ENCODE data around the gene SDK2.

SDK2 gene

DNA sequence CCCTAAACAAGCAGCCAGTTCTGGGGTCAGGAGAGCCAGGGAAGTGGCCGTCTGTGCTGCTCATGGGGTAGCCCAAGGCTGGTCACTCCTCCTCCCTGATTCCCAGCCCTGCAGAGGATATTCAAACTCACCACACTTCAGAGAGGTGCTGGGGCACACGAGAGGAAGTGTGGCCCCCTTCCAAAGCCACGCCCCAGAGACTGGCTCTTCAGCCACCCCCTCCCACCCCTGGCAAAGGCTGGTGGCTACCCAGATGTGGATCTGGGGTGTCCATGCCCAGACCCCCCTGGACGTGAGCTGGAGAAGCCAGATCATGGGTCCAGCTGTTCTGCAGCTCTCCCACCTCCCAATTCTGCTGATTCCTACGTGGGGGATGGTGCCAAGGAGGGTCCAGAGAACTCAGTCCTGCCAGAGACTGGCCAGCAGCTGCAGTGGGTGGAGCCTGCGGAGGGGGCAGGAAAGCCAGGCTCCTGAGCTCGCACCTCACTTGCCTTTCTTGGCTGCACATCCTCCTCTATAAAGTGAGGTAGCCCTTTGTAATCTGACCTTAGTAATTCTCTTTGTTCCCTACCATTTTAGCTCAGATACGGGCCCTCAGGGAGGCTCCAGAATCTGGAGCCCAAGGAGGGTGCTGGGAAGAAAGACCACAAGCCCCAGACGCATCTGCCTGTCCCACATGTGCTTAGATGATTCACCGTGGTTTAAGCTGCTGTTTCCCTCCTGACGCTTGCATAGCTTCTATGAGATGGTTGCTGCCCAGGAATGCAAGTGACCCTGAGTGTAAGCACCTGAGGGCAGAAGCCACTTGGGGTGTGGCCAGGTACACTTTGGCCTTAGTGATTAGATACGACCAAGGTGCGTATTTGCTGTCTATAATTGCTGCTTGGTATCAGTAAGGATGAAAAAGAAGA, 15.3 kb downstream of the SDK2 start:
- DNase-seq (ENCODE audit: low read depth) = no peak
- no peak overlapping the region for H3K4me3 ChIP-seq (ENCODE audit: low read depth, low read length)
- TF ChIP-seq, protein P1, sequence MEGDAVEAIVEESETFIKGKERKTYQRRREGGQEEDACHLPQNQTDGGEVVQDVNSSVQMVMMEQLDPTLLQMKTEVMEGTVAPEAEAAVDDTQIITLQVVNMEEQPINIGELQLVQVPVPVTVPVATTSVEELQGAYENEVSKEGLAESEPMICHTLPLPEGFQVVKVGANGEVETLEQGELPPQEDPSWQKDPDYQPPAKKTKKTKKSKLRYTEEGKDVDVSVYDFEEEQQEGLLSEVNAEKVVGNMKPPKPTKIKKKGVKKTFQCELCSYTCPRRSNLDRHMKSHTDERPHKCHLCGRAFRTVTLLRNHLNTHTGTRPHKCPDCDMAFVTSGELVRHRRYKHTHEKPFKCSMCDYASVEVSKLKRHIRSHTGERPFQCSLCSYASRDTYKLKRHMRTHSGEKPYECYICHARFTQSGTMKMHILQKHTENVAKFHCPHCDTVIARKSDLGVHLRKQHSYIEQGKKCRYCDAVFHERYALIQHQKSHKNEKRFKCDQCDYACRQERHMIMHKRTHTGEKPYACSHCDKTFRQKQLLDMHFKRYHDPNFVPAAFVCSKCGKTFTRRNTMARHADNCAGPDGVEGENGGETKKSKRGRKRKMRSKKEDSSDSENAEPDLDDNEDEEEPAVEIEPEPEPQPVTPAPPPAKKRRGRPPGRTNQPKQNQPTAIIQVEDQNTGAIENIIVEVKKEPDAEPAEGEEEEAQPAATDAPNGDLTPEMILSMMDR (conservative IDR thresholded peaks at IDR 0.05; ENCODE audit: low read depth, low read length) = no peak

DNA sequence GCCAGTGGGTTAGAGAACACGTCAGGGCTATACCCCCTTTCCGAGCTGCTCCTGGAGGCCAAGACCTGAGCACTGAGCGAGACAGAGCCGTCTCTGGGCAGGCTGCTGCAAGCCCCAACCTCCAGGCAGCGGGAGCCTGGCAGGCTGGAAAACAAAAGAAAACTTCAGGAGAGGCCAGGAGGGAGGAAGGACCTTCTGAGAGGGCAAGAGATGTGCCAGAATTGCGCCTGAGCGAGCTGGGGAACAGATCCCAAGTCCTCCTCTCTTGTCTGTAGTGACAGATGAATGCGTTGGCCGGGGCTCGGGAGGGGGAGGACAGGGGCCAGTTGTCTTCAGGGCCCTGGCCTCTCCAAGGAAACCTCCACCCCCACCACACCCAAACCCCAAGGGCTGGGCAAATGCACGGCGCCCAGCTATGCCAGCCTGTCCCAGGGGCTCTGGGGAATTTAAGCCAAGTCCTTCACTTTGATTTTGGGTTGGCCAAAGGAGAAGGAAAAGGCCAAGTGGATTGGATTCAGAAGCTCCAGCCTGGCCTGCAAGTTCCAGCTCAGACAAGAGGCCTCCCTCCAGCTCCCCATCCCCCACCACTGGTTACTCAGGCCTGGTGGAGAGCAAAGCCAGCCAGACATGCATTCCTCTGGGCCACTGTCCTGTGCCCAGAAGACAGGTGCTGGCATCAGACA, 18.1 kb downstream of the SDK2 start:
- no peak for DNase-seq (ENCODE audit: low read depth)
- TF ChIP-seq, protein P1 (conservative IDR thresholded peaks at IDR 0.05; ENCODE audit: low read depth, low read length) = no peak
- H3K4me3 ChIP-seq (ENCODE audit: low read depth, low read length) = no peak overlapping the region

DNA sequence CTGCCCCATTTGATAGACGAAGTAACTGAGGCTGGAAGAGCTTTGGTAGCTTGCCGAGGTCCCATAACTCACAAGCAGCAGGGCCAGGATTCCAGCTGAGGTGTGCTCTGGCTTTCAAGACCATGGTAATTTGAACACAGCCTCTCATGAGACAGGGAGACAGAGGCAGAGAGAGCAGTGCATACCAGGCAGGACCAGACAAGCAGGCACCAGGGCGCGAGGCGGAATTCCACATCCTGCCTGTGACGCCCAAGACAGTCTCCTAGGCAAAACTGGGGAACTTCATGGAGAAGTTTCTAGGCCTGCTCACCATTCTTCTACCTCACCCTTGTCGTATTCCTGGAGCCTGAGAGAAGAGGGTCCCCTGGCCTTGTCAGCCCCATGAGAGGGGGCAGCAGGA, 19.2 kb downstream of the SDK2 start:
- no peak overlapping the region for H3K4me3 ChIP-seq (ENCODE audit: low read depth, low read length)
- TF ChIP-seq, protein P1 (conservative IDR thresholded peaks at IDR 0.05; ENCODE audit: low read depth, low read length) = no peak
- DNase-seq (ENCODE audit: low read depth) = no peak

DNA sequence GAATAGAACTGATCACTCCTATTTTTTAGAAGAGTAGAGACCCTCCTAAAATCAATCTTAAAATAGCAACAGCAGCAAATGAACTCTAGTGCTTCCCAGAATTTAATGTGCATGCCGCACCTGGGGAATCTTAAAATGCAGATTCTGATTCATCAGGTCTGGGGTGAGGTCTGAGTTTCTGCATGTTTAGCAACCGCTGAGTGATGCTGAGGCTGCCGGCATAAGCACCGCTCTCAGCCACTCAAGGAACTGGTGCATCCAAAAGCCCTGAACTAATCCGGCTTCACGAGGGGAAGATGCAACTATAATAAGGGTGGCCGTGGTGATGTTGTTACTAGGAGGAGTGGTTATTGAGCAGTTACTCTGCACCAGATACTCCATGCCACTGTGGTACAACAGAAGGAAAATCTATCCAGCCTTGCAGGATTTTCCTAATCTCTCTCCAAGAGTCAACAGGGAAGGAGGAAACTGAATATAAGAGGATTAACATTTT, 19.7 kb downstream of the SDK2 start:
- TF ChIP-seq, protein P1 (conservative IDR thresholded peaks at IDR 0.05; ENCODE audit: low read depth, low read length) = no peak
- no peak for DNase-seq (ENCODE audit: low read depth)
- no peak overlapping the region for H3K4me3 ChIP-seq (ENCODE audit: low read depth, low read length)

DNA sequence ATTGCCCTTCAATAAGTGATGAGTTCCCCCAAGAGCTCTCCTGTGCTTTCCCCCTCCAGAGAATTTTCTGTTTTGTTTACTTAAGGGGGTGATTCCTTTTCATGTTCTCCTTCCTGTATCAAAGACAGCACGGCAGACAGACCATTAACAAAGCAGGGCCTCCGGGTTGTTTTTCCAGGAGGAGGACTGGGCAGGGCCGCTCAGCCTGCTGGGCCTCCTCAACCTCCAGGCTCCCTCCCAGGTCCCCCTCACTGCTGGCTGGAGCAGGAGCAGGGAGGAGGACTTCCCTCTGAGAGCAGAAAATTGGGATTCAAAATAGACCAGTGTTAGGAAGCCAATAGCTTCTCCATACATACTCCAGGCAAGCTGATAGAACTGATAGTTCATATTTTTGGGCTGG, 20.4 kb downstream of the SDK2 start:
- TF ChIP-seq, protein P1 (conservative IDR thresholded peaks at IDR 0.05; ENCODE audit: low read depth, low read length) = no peak
- DNase-seq (ENCODE audit: low read depth) = no peak
- no peak overlapping the region for H3K4me3 ChIP-seq (ENCODE audit: low read depth, low read length)

DNA sequence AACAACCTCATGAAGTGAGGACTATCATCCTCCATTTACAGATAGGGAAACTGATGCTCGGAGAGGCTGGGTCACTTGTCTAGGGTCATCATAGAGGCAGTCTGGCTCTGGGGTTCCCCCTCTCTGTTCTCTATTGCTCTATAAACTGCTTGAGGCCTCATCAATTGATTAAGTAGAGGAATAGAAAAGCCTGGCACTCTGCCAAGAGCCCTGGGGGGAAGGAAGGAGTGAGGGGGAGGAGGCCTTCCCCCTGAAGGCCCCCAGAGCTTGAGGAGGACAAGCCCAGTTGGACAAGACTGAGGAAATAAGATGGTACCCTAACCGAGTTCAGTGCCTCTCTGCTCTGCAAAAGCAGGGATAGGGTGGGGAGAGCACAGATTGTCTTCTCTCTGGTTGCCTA, 21.0 kb downstream of the SDK2 start:
- no peak for DNase-seq (ENCODE audit: low read depth)

More for the DNA sequence above, 21.0 kb downstream of the SDK2 start:
- no peak overlapping the region for H3K4me3 ChIP-seq (ENCODE audit: low read depth, low read length)
- TF ChIP-seq, protein P1 (conservative IDR thresholded peaks at IDR 0.05; ENCODE audit: low read depth, low read length) = no peak
